Measurements from ENCODE around the gene ACAD10. TPM values are rescaled to one million over a fixed set of nuclear protein-coding genes. Genes with fewer than 3 reads are reported as not detected.

The ACAD10 gene
- total RNA-seq: 10 to 100 TPM in 3 of 4 donors, 1 to 10 TPM in 1; 7.5 to 20.2 (median 12.1) TPM
- 10 to 100 TPM in 1 of 3 donors, 1 to 10 TPM in 2; 6.0 to 15.3 (median 6.7) TPM for polyA plus RNA-seq
- long read RNA-seq, donor 1, transcript ACAD10-201 (21 exons, 3,959 nt): major isoform, 5 of 13 reads
- long read RNA-seq, donor 1, partial matches to known transcripts: 3 of 13 reads
- long read RNA-seq, donor 1, other reads (novel, unspliced or antisense): 5 of 13 reads
- long read RNA-seq, donor 2, transcript ACAD10-201 (21 exons, 3,959 nt): major isoform, 6 of 16 reads
- long read RNA-seq, donor 2, partial matches to known transcripts: 1 of 16 reads
- long read RNA-seq, donor 2, other reads (novel, unspliced or antisense): 8 of 16 reads

DNA sequence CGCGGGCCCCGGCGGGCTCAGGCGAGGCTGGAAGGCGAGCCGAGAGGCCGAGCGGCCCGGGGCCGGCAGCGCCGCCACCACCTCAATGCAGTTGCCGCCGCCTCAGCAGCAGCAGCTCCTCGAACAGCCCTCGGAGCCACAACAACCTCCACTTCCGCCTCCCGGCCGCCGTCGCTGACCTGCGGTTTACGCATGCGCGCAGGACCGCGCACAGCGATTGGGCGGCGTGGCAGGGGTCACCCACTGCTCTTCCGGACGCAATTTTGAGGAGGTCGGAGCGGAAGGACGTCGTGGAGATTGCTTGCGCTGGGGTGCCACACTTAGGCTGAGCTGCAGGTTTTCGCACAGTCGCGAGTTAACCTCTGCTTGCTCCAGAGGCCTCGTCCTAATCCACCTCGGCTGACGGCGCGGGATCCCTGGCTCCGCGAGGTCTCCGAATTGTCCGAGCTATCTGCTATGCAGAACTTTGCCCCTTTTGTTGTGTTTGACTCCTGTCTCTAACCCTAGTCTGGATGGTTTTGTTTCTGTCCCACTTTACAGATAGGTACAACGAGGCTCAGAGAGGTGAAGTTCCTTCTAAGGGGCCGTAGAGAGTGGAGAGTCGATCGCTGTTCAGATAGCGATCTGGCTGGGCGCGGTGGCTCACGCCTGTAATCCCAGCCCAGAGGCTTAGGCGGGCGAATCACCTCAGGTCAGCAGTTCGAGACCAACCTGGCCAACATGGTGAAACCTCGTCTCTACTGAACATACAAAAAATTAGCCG, at the start of gene ACAD10, which contains the start of gene BRAP:
Gene ACAD10, plus strand, starts transcription at position 243 of the 763 bp plus-strand sequence. CDS start 6,657 bp downstream, outside the sequence.
Gene BRAP, minus strand, starts transcription at position 146 of the 763 bp plus-strand sequence. CDS start 164 bp downstream, outside the sequence.
- TF ChIP-seq, protein P1, sequence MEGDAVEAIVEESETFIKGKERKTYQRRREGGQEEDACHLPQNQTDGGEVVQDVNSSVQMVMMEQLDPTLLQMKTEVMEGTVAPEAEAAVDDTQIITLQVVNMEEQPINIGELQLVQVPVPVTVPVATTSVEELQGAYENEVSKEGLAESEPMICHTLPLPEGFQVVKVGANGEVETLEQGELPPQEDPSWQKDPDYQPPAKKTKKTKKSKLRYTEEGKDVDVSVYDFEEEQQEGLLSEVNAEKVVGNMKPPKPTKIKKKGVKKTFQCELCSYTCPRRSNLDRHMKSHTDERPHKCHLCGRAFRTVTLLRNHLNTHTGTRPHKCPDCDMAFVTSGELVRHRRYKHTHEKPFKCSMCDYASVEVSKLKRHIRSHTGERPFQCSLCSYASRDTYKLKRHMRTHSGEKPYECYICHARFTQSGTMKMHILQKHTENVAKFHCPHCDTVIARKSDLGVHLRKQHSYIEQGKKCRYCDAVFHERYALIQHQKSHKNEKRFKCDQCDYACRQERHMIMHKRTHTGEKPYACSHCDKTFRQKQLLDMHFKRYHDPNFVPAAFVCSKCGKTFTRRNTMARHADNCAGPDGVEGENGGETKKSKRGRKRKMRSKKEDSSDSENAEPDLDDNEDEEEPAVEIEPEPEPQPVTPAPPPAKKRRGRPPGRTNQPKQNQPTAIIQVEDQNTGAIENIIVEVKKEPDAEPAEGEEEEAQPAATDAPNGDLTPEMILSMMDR (IDR thresholded peaks at IDR 0.05): no peak
- Histone ChIP-seq H3K27me3 (ENCODE audit: insufficient read depth in 3 of 3, low read length in 2 of 3) (no peaks in the 10 kb centered on the region), H3K4me3 (peak within 1 kb of the TSS; percentile 89), H3K9me3 (no peaks in the 10 kb centered on the region), H3K27ac (peak within 1 kb of the TSS; percentile 87), H3K36me3 (ENCODE audit: insufficient read depth in 1 of 2, low read depth in 1 of 2) (peaks cover under 1 to 25% of the 10 kb centered on the region in 2 donors), H3K4me1 (peaks cover 15% of the 10 kb centered on the region)
- ATAC-seq: peak; percentile 97 to 99 (median 98)
- 0% methylated on average over 47 to 63 of the region's 63 CpGs for WGBS, 3 donors
- intact Hi-C loops (cut with DNase I): no loop called here
- DNase-seq: peak; percentile 94 to 97

GRCh38 chr12:111636209-111636945, 49.5 kb upstream of the ACAD10 start:
- 5 to 13% (median 7%) methylated on average over 19 of the region's 19 CpGs for WGBS, 3 donors
- TF ChIP-seq, protein P1 (IDR thresholded peaks at IDR 0.05): no peak
- peaks cover 0 to 19% of the 10 kb centered on the region in 2 donors for H3K36me3 ChIP-seq (ENCODE audit: insufficient read depth in 1 of 2, low read depth in 1 of 2)
- H3K27ac ChIP-seq: peak overlapping the region; percentile 5
- peak overlapping the region; percentile 32 for H3K4me3 ChIP-seq
- intact Hi-C loops (cut with DNase I): loop anchor here in 1 of 2 donors (1.0 kb wide), 1 partner anchor 37 kb away; the partner anchor contains the start of gene ATXN2
- ATAC-seq (peak; percentile 47 to 79 (median 70)), DNase-seq (peak; percentile 66 to 67)
- no peaks in the 10 kb centered on the region for H3K27me3 ChIP-seq (ENCODE audit: insufficient read depth in 3 of 3, low read length in 2 of 3)
- H3K4me1 ChIP-seq: peaks cover 13% of the 10 kb centered on the region
- no peaks in the 10 kb centered on the region for H3K9me3 ChIP-seq

DNA sequence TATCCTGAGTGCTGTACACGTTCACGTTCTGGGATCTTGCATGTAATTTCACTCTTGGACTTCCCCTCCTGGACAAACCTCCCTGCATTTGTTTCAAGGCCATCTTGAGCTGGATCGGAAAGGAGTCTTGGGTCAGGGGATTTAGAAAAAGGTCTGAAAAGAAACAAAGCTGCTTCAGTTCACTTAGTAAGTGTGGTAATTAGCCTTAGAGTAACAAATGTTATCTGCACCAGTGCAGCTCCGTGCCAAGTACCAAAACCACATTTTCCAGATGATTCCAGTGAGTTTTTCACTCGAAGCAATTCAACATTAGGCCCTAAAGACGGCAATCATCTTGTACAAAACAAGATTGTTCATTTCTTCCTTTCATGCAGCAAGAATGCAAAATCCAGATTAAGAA, 47.3 kb upstream of the ACAD10 start:
- Histone ChIP-seq H3K27ac (no peak overlapping the region), H3K9me3 (no peaks in the 10 kb centered on the region), H3K27me3 (ENCODE audit: insufficient read depth in 3 of 3, low read length in 2 of 3) (no peaks in the 10 kb centered on the region), H3K36me3 (ENCODE audit: insufficient read depth in 1 of 2, low read depth in 1 of 2) (peaks cover 2 to 41% of the 10 kb centered on the region in 2 donors), H3K4me1 (peaks cover 13% of the 10 kb centered on the region), H3K4me3 (no peak overlapping the region)
- TF ChIP-seq, protein P1 (IDR thresholded peaks at IDR 0.05): no peak
- DNase-seq (no peak), ATAC-seq (no peak)
- intact Hi-C loops (cut with DNase I): no loop called here
- WGBS, 3 donors: 53 to 69% (median 58%) methylated on average over 6 of the region's 6 CpGs

- DNase-seq (no peak), ATAC-seq (no peak)
- Histone ChIP-seq H3K27ac (no peak overlapping the region), H3K4me3 (no peak overlapping the region), H3K9me3 (no peaks in the 10 kb centered on the region), H3K36me3 (ENCODE audit: insufficient read depth in 1 of 2, low read depth in 1 of 2) (peaks cover 5 to 60% of the 10 kb centered on the region in 2 donors), H3K4me1 (peaks cover 13% of the 10 kb centered on the region), H3K27me3 (ENCODE audit: insufficient read depth in 3 of 3, low read length in 2 of 3) (no peaks in the 10 kb centered on the region)
- TF ChIP-seq, protein P1 (IDR thresholded peaks at IDR 0.05): no peak
- 61 to 80% (median 68%) methylated on average over 5 of the region's 5 CpGs for WGBS, 3 donors
- intact Hi-C loops (cut with DNase I): no loop called here
Measured at GRCh38 chr12:111640506-111640905, 45.3 kb upstream of the ACAD10 start.

All from psoas muscle (tissue), 8 donors.